Measurements from ENCODE around the gene CRYBA1.

DNA sequence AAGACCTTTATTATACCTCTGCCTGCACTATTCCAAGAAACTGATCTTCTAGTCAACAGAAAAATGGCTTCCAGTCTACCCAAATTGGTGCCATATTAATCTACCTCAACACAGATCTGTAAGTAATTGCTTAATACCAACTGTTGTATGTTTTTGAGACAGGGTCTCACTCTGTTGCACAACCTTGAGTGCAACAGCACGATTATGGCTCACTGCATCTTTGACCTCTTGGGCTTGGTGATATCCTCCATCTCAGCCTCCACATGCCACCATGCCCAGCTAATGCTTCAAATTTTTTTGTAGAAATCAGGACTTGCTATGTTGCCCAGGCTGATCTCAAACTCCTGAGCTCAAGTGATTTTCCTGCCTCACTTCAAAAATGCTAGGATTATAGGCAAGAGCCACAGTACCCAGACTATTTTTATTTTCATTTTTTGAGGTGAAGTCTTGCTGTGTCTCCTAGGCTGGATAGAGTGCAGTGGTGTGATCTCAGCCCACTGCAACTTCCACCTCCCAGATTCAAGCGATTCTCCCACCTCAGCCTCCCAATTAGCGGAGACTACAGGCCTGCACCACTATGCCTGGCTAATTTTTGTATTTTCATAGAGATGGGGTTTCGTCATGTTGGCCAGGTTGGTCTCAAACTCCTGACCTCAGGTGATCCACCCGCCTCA lies 32.9 kb downstream of the CRYBA1 start:
- TF ChIP-seq POLR2A (IDR thresholded peaks at IDR 0.05; ENCODE audit: low read depth, low read length) (peak; percentile 55), POLR2AphosphoS5 (IDR thresholded peaks at IDR 0.05; ENCODE audit: low read depth, low read length) (peak; percentile 44; the same call in 1 of the 2 replicates), TAF1 (IDR thresholded peaks at IDR 0.05; ENCODE audit: borderline replicate concordance, low read depth, low read length) (no peak)
